22Rv1 (cell line): ENCODE measurements around the gene BNIP1.

Experiments
- ZFX ChIP-seq: fragments of 450-650 bp; IDR thresholded peaks from 2 replicates; pipeline ENCODE4 v1.6.1; 2017; ENCODE audit warnings: antibody characterized with exemption, borderline replicate concordance
- TF ChIP-seq, protein P1 (sequence below): fragments of 450-650 bp; IDR thresholded peaks from 2 replicates; pipeline ENCODE4 v1.5.1; 2017; ENCODE audit warnings: mild to moderate bottlenecking

- TF ChIP-seq, protein P1, sequence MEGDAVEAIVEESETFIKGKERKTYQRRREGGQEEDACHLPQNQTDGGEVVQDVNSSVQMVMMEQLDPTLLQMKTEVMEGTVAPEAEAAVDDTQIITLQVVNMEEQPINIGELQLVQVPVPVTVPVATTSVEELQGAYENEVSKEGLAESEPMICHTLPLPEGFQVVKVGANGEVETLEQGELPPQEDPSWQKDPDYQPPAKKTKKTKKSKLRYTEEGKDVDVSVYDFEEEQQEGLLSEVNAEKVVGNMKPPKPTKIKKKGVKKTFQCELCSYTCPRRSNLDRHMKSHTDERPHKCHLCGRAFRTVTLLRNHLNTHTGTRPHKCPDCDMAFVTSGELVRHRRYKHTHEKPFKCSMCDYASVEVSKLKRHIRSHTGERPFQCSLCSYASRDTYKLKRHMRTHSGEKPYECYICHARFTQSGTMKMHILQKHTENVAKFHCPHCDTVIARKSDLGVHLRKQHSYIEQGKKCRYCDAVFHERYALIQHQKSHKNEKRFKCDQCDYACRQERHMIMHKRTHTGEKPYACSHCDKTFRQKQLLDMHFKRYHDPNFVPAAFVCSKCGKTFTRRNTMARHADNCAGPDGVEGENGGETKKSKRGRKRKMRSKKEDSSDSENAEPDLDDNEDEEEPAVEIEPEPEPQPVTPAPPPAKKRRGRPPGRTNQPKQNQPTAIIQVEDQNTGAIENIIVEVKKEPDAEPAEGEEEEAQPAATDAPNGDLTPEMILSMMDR = no peak
- no peak for TF ChIP-seq ZFX
Observed at GRCh38 chr5:173108914-173109313, 35.4 kb upstream of the BNIP1 start.
